HK-2 (cell line): Measurements from ENCODE around the gene OR1L6.

Source experiments
- DNase-seq: peaks from one replicate; pipeline ENCODE4 v3.0.0-alpha.2; 2018; ENCODE audit not compliant: unreplicated experiment

OR1L6 gene

DNA sequence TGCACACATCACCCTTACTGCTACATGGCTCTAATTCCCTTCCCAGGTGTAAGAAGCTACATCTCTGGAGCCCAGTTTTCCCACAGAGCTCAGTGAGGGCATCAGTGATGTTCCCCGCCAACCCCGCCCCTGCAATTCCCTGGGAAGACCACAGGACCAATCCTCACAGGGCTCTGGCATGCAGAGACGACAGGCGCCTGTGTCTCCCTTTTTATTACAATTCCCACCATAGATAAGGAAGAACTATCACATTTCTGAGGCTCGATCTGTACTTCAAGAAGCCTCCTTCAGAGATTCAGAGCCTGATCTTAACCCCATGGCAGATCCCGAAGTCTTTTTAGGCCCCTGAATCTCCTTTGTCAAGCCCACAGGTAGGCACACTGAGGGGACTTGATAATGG, at the start of gene OR1L6:
OR1L6 (plus strand) TSS at position 301 of the 400 bp plus-strand sequence. CDS start 7,545 bp downstream, outside the sequence.
- no peak for DNase-seq

- no peak for DNase-seq
These were observed 46.4 kb upstream of the OR1L6 start for GRCh38 chr9:122695696-122696095.

DNA sequence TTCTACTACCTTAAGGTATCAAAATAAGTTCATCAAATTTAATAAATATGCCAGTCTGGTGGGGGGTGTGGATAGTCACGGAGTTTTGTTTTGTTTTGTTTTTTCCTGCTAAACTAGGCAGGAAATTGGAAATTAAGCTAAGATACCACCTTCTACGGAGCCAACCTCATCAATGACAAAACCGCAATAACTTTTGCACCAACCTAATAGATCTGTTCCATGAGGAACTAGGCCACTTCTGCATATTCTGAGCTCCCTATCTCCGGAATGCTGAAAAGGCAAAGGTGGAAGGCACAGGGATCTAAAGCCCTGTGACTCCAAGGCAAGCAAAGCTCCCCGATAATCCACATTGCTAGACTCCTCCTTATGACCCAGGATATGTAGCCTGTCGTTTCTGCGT, 24.1 kb upstream of the OR1L6 start:
- DNase-seq = no peak

- no peak for DNase-seq
These were observed 22.9 kb upstream of the OR1L6 start for GRCh38 chr9:122719218-122719617.

GRCh38 chr9:122723690-122724089, 18.4 kb upstream of the OR1L6 start, which contains the start of gene OR1L4:
Gene OR1L4, plus strand, starts transcription at chr9:122723990. Its CDS starts 0 bp downstream, at chr9:122723990.
- no peak for DNase-seq

GRCh38 chr9:122754825-122755224, 12.7 kb downstream of the OR1L6 start:
- no peak for DNase-seq

DNA sequence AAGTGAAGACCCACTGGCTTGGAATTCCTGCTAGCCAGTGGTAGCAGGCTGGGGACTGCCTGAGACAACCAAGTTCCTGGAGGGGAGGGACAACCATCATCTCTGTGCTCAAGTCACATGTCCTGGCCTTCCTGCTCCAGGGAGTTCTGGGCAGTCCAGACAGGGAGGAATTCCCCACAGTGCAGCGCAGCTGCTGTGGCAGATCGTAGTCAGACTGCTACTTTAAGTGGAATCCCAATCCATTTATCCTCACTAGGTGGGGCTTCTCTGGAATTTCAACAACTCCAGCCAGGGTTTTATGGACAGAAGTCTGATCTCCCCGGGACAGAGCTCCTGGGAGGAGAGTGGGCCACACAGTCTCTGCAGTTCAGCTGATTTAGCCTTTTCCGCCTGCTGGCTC, 25.7 kb downstream of the OR1L6 start:
- DNase-seq = no peak

- DNase-seq = no peak
These were observed 34.9 kb downstream of the OR1L6 start for GRCh38 chr9:122777052-122777451.

- DNase-seq = no peak
These were observed 36.0 kb downstream of the OR1L6 start for GRCh38 chr9:122777935-122778627.

DNA sequence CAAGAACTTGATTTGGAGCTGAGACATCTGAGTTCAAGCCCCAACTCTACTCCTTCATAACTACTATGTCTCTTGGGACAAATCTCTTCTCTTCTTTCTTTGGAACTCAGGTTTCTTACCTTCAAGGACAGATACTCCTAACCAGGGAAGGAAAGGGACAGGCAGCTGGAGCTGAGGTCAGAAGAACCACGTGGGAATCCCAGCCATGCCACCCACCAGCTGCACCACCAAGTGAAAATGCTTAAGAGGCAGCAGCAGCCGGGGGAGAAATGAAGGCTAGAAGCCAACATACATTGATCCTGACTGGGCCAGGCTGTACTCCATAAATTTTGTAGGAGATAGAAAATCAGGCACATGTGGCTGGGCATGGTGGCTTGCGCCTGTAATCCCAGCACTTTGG, 37.1 kb downstream of the OR1L6 start:
- no peak for DNase-seq

DNA sequence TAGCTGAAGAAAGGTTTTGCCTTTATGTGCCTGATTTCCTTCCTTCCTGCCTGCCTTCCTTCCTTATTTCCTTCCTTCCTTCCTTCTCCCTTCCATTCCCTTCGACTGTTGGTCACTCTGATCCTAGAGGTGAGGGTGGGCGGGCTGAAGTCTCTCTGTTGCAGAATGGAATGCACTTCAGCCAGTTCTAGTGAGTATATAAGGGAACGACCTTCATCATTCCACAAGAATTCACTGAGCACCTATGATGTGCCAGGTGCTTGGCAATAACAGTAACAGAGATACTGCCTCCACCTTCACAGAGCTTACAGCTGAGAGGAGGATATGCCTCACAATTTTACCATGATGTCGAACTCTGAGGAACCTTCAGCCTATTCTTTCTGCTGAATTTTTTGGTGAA, 37.9 kb downstream of the OR1L6 start:
- DNase-seq = no peak

GRCh38 chr9:122781671-122782070, 39.6 kb downstream of the OR1L6 start:
- no peak for DNase-seq

GRCh38 chr9:122785269-122785668, 43.2 kb downstream of the OR1L6 start:
- no peak for DNase-seq

GRCh38 chr9:122786338-122786737, 44.2 kb downstream of the OR1L6 start:
- DNase-seq = no peak

- DNase-seq = no peak
These were observed 46.7 kb downstream of the OR1L6 start, which contains the start of gene OR5C1 for GRCh38 chr9:122788831-122789230. Gene OR5C1, plus strand, starts transcription at chr9:122788933. Its CDS starts 0 bp downstream, at chr9:122788933.

- DNase-seq = no peak
These were observed 47.3 kb downstream of the OR1L6 start for GRCh38 chr9:122789256-122790046.

GRCh38 chr9:122791872-122792669, 50.0 kb downstream of the OR1L6 start:
- no peak for DNase-seq

DNA sequence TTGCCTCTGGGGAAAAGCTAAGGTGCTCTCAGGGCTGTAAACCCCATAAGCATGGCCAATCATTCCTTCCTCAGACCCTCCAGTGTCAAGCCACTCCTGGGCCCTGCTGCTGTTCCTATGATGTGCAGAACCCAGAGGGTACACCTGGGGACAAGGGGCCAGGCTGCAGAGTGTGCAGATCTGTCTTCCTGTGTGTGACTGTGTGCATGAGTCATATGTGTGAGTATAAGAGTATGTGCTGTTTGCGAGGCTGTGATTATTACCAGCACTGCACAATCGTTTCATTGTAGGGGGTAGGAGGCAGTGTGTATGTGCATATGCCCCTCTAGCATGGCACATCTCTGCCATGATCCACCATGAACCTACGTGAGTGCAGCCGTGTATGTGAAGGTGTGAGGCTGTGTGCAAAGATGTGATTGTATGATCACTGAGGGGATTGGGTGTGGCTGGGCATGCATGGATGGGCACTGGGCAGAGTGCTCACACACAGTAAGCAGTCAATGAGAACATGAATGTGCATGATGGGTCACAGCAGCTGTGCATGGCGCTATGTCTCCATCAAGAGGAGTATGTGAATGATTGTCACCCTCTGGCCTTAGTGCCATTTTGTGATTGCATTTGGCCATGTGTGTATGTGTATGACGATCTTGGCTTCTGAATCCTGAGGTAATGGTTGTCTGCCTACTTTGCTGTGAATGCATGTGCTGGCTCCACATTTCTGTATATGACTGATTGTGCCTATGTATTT, 55.4 kb downstream of the OR1L6 start:
- DNase-seq = no peak
